GM18867 (cell line): ENCODE measurements around the gene ZDHHC19.
A peak's percentile ranks its signal among the peaks of the same experiment; 100 is the strongest.
"Not testable (repeated sequence)": the region's sequence is repeated elsewhere in the genome, so short reads cannot be mapped to it uniquely, and the experiment has no call there.

Experiments
- ATAC-seq: cut with Tn5 transposase; IDR thresholded peaks from one replicate; pipeline ENCODE4 v1.9.1; 2021; ENCODE audit warnings: mild to moderate bottlenecking, moderate library complexity; ENCODE audit not compliant: unreplicated experiment

ZDHHC19 gene

GRCh38 chr3:196225763-196226364 lies 14.7 kb upstream of the ZDHHC19 start:
- no peak for ATAC-seq

- no peak for ATAC-seq
Observed at GRCh38 chr3:196225086-196225485, 13.9 kb upstream of the ZDHHC19 start.

GRCh38 chr3:196222876-196223595 lies 11.8 kb upstream of the ZDHHC19 start:
- no peak for ATAC-seq

GRCh38 chr3:196220991-196221390 lies 9.8 kb upstream of the ZDHHC19 start:
- no peak for ATAC-seq

- no peak for ATAC-seq
Observed at GRCh38 chr3:196220587-196220986, 9.4 kb upstream of the ZDHHC19 start.

- no peak for ATAC-seq
Observed at GRCh38 chr3:196219970-196220311, 8.7 kb upstream of the ZDHHC19 start.

GRCh38 chr3:196219194-196219969 lies 8.2 kb upstream of the ZDHHC19 start:
- ATAC-seq: peak; percentile 78

GRCh38 chr3:196218155-196218712 lies 7.0 kb upstream of the ZDHHC19 start:
- no peak for ATAC-seq

- ATAC-seq: no peak
Observed at GRCh38 chr3:196217307-196218154, 6.3 kb upstream of the ZDHHC19 start.

GRCh38 chr3:196216681-196217211 lies 5.5 kb upstream of the ZDHHC19 start:
- no peak for ATAC-seq

- ATAC-seq: no peak
Observed at GRCh38 chr3:196216089-196216564, 4.9 kb upstream of the ZDHHC19 start, which contains the start of gene SLC51A. TSS of gene SLC51A (plus strand) at chr3:196216534. CDS start at chr3:196216713, 179 bp downstream.

GRCh38 chr3:196215493-196216020 lies 4.4 kb upstream of the ZDHHC19 start:
- no peak for ATAC-seq

GRCh38 chr3:196214783-196215441 lies 3.7 kb upstream of the ZDHHC19 start:
- no peak for ATAC-seq

- ATAC-seq: not testable (repeated sequence)
Observed at GRCh38 chr3:196209944-196210672, 1.1 kb downstream of the ZDHHC19 start.

- no peak for ATAC-seq
Observed at GRCh38 chr3:196208942-196209695, 2.1 kb downstream of the ZDHHC19 start.

- ATAC-seq: no peak
Observed at GRCh38 chr3:196207833-196208607, 3.2 kb downstream of the ZDHHC19 start.

- ATAC-seq: no peak
Observed at GRCh38 chr3:196207159-196207832, 3.9 kb downstream of the ZDHHC19 start.
